Measurements from ENCODE around the gene PRELID1.
"Not testable (repeated sequence)": the region's sequence is repeated elsewhere in the genome, so short reads cannot be mapped to it uniquely, and the experiment has no call there.

PRELID1 gene

GRCh38 chr5:177300236-177300880 lies 3.2 kb upstream of the PRELID1 start:
- H3K27ac ChIP-seq (ENCODE audit: low read depth, low read length) = no peak overlapping the region
- H3K27me3 ChIP-seq (ENCODE audit: control insufficient read depth, insufficient read depth, low read length) = no peaks in the 10 kb centered on the region
- H3K4me1 ChIP-seq (ENCODE audit: control insufficient read depth, insufficient read depth, low read length) = peaks cover 29% of the 10 kb centered on the region
- H3K9ac ChIP-seq (ENCODE audit: low read length) = no peak overlapping the region
- H3K4me3 ChIP-seq (ENCODE audit: low read depth, low read length) = no peak overlapping the region
- no peaks in the 10 kb centered on the region for H3K9me3 ChIP-seq (ENCODE audit: control insufficient read depth, insufficient read depth, low read depth, low read length)
- peaks cover 46% of the 10 kb centered on the region for H3K36me3 ChIP-seq (ENCODE audit: control insufficient read depth, insufficient read depth, low read length)

GRCh38 chr5:177300951-177301350 lies 2.6 kb upstream of the PRELID1 start:
- H3K27me3 ChIP-seq (ENCODE audit: control insufficient read depth, insufficient read depth, low read length) = no peaks in the 10 kb centered on the region
- peaks cover 46% of the 10 kb centered on the region for H3K36me3 ChIP-seq (ENCODE audit: control insufficient read depth, insufficient read depth, low read length)
- no peaks in the 10 kb centered on the region for H3K9me3 ChIP-seq (ENCODE audit: control insufficient read depth, insufficient read depth, low read depth, low read length)
- no peak overlapping the region for H3K4me3 ChIP-seq (ENCODE audit: low read depth, low read length)
- no peak overlapping the region for H3K9ac ChIP-seq (ENCODE audit: low read length)
- H3K4me1 ChIP-seq (ENCODE audit: control insufficient read depth, insufficient read depth, low read length) = peaks cover 29% of the 10 kb centered on the region
- H3K27ac ChIP-seq (ENCODE audit: low read depth, low read length) = no peak overlapping the region

DNA sequence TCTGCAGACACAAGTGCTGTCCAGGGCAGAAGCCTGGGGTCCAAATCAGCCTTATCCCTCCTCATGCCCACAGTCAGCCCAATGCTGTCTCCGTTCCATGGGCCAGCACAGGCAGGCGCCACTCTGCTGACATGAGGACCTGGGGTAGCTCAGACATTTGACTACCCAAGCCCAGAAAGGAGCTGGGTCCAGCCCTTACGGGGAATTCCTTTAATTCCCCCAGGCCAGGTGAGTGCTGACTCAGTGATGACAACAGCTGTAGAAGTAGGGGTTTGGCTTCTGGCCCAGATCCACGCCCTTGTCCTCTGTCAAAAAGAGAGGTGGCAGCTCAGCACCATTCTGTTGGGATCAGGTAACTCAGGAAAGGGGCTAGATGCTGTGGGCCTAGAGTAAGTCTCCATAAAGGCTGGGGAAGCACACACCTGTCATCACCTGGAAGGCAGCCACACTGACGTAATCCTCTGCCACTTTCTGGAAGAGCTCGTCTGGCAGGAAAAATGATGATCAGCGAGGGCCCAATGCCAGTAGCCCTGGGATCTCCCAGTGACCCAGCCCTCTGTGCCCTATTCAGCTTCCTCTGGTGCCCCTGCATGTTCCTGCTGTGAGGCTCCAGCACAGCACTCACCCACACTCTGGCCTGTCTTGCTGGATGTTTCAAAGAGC lies 2.0 kb upstream of the PRELID1 start:
- H3K9ac ChIP-seq (ENCODE audit: low read length) = no peak overlapping the region
- H3K4me1 ChIP-seq (ENCODE audit: control insufficient read depth, insufficient read depth, low read length) = peaks cover 29% of the 10 kb centered on the region
- no peak overlapping the region for H3K4me3 ChIP-seq (ENCODE audit: low read depth, low read length)

GRCh38 chr5:177302354-177303110 lies 1.1 kb upstream of the PRELID1 start:
- H3K27me3 ChIP-seq (ENCODE audit: control insufficient read depth, insufficient read depth, low read length) = no peaks in the 10 kb centered on the region
- no peaks in the 10 kb centered on the region for H3K9me3 ChIP-seq (ENCODE audit: control insufficient read depth, insufficient read depth, low read depth, low read length)
- H3K27ac ChIP-seq (ENCODE audit: low read depth, low read length) = no peak overlapping the region; the same call in 1 of the 2 replicates
- peak overlapping the region; percentile 92 for H3K9ac ChIP-seq (ENCODE audit: low read length)
- H3K4me3 ChIP-seq (ENCODE audit: low read depth, low read length) = peak overlapping the region; percentile 97
- peaks cover 29% of the 10 kb centered on the region for H3K4me1 ChIP-seq (ENCODE audit: control insufficient read depth, insufficient read depth, low read length)
- H3K36me3 ChIP-seq (ENCODE audit: control insufficient read depth, insufficient read depth, low read length) = peaks cover 46% of the 10 kb centered on the region

More for the DNA sequence above, 2.0 kb upstream of the PRELID1 start:
- Histone ChIP-seq H3K36me3 (ENCODE audit: control insufficient read depth, insufficient read depth, low read length) (peaks cover 46% of the 10 kb centered on the region), H3K27me3 (ENCODE audit: control insufficient read depth, insufficient read depth, low read length) (no peaks in the 10 kb centered on the region), H3K27ac (ENCODE audit: low read depth, low read length) (no peak overlapping the region), H3K9me3 (ENCODE audit: control insufficient read depth, insufficient read depth, low read depth, low read length) (no peaks in the 10 kb centered on the region)

DNA sequence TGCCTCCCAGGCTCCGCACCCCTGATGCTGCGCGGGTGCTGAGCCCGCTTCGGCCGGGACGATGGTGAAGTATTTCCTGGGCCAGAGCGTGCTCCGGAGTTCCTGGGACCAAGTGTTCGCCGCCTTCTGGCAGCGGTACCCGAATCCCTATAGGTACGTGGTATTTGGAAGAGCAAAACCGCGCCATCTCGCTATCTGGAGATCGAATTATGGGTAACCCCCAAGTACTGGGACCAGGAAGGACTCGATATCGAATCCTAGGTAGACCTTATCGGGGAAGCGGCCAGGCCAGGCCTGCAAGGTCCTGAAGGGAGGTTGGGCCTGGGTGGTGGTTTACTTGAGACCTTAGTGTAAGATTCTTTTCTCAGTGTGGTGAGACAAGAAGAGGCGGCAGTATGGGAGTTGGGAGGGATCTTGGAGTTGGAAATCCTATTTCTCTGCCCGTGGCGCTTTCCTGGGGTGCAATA lies 359 bp downstream of the PRELID1 start:
- H3K4me1 ChIP-seq (ENCODE audit: control insufficient read depth, insufficient read depth, low read length) = peaks cover 21% of the 10 kb centered on the region
- peak overlapping the region; percentile 83 for H3K9ac ChIP-seq (ENCODE audit: low read length)
- H3K36me3 ChIP-seq (ENCODE audit: control insufficient read depth, insufficient read depth, low read length) = peaks cover 41% of the 10 kb centered on the region
- H3K9me3 ChIP-seq (ENCODE audit: control insufficient read depth, insufficient read depth, low read depth, low read length) = no peaks in the 10 kb centered on the region
- peak overlapping the region; percentile 97 for H3K4me3 ChIP-seq (ENCODE audit: low read depth, low read length)
- peak overlapping the region; percentile 83 for H3K27ac ChIP-seq (ENCODE audit: low read depth, low read length)
- no peaks in the 10 kb centered on the region for H3K27me3 ChIP-seq (ENCODE audit: control insufficient read depth, insufficient read depth, low read length)

DNA sequence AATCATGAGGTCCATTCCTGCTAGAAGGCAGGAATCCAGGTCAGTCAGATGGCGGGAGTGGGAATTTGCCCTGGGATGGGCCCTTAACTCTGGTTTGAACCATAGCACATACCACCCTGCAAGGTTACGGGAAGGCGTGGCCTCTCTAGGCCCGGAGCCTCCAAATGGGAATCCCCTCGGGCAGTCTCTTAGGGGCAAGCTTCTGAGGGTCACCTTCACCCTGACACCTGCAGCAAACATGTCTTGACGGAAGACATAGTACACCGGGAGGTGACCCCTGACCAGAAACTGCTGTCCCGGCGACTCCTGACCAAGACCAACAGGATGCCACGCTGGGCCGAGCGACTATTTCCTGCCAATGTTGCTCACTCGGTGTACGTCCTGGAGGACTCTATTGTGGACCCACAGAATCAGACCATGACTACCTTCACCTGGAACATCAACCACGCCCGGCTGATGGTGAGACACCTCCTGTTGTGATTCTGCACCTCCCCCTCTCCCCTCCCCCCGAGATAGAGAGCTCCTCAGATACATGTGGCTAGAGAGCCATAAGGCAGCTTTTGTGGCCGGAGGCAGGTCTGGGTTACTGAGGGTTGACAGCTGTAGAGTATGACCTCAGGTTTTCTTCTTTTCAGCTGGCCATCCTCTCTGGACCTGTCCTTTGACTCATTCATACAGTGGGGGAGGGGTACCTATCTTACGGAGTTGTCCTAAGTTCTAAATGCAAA lies 957 bp downstream of the PRELID1 start:
- Histone ChIP-seq H3K4me3 (ENCODE audit: low read depth, low read length) (peak overlapping the region; percentile 97), H3K27ac (ENCODE audit: low read depth, low read length) (no peak overlapping the region), H3K9me3 (ENCODE audit: control insufficient read depth, insufficient read depth, low read depth, low read length) (no peaks in the 10 kb centered on the region), H3K36me3 (ENCODE audit: control insufficient read depth, insufficient read depth, low read length) (peaks cover 41% of the 10 kb centered on the region), H3K27me3 (ENCODE audit: control insufficient read depth, insufficient read depth, low read length) (no peaks in the 10 kb centered on the region), H3K9ac (ENCODE audit: low read length) (peak overlapping the region; percentile 83), H3K4me1 (ENCODE audit: control insufficient read depth, insufficient read depth, low read length) (peaks cover 19% of the 10 kb centered on the region)

- H3K27me3 ChIP-seq (ENCODE audit: control insufficient read depth, insufficient read depth, low read length); H3K9ac ChIP-seq (ENCODE audit: low read length); H3K27ac ChIP-seq (ENCODE audit: low read depth, low read length); H3K4me3 ChIP-seq (ENCODE audit: low read depth, low read length); H3K9me3 ChIP-seq (ENCODE audit: control insufficient read depth, insufficient read depth, low read depth, low read length): not testable (repeated sequence)
- H3K4me1 ChIP-seq (ENCODE audit: control insufficient read depth, insufficient read depth, low read length) = peaks cover 26% of the 10 kb centered on the region
- H3K36me3 ChIP-seq (ENCODE audit: control insufficient read depth, insufficient read depth, low read length) = peaks cover 41% of the 10 kb centered on the region
These were observed 2.6 kb downstream of the PRELID1 start for GRCh38 chr5:177306103-177306640.

DNA sequence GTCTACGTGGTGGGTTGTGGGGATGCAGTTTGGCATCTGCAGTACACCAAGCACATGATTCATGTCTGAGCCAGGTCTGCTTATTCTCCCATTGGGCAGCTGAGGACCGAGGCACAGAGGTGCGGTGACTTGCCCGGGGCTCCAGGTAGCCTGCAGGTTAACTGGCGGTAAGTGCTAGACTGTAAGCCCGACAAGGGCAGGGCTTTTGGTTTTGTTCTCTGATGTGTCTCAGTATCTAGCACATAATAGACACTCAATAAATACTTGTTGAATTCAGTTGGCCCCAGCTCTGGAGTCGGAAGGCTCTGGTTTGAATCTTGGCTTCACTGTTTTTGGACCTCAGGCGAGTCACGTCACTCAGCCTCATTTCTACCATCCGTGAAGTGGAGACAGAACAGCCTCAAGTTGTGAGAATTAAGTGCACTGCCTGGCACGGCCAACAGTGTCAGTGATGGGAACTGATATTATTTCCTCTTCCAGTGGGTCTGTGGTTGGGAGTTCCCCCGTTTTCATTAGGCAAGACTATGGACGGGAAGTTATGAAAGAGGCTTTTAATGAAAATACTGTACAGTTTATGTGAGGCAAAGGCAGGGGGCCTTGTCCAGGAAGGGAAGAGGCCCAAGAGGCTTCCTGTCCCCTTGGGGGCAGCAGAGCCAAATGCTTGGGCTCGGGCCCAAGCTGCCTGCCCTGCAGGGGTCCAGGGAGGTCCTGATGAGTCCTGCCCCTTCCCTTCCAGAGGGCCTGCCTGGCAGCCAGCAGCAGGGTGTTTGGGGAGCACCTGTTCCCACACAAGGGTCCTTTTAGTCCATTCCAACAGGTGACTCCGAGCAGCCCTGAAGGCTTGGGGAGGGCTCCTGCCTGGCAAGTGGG lies 3.3 kb downstream of the PRELID1 start:
- Histone ChIP-seq H3K36me3 (ENCODE audit: control insufficient read depth, insufficient read depth, low read length) (peaks cover 35% of the 10 kb centered on the region), H3K27ac (ENCODE audit: low read depth, low read length) (no peak overlapping the region), H3K4me1 (ENCODE audit: control insufficient read depth, insufficient read depth, low read length) (peaks cover 26% of the 10 kb centered on the region), H3K9ac (ENCODE audit: low read length) (no peak overlapping the region), H3K9me3 (ENCODE audit: control insufficient read depth, insufficient read depth, low read depth, low read length) (no peaks in the 10 kb centered on the region), H3K27me3 (ENCODE audit: control insufficient read depth, insufficient read depth, low read length) (no peaks in the 10 kb centered on the region), H3K4me3 (ENCODE audit: low read depth, low read length) (no peak overlapping the region)

GRCh38 chr5:177307544-177308363 lies 4.2 kb downstream of the PRELID1 start:
- no peaks in the 10 kb centered on the region for H3K27me3 ChIP-seq (ENCODE audit: control insufficient read depth, insufficient read depth, low read length)
- H3K4me1 ChIP-seq (ENCODE audit: control insufficient read depth, insufficient read depth, low read length) = peaks cover 22% of the 10 kb centered on the region
- H3K27ac ChIP-seq (ENCODE audit: low read depth, low read length) = no peak overlapping the region
- peaks cover 31% of the 10 kb centered on the region for H3K36me3 ChIP-seq (ENCODE audit: control insufficient read depth, insufficient read depth, low read length)
- no peaks in the 10 kb centered on the region for H3K9me3 ChIP-seq (ENCODE audit: control insufficient read depth, insufficient read depth, low read depth, low read length)
- H3K9ac ChIP-seq (ENCODE audit: low read length) = no peak overlapping the region
- no peak overlapping the region for H3K4me3 ChIP-seq (ENCODE audit: low read depth, low read length)

All from HUES6 (cell line).